ENCODE data around the gene TEX13A. TPM values are rescaled to one million over a fixed set of nuclear protein-coding genes. Genes with fewer than 3 reads are reported as not detected.

The TEX13A gene
- total RNA-seq, 1 donor from 2014 or later: not detected

DNA sequence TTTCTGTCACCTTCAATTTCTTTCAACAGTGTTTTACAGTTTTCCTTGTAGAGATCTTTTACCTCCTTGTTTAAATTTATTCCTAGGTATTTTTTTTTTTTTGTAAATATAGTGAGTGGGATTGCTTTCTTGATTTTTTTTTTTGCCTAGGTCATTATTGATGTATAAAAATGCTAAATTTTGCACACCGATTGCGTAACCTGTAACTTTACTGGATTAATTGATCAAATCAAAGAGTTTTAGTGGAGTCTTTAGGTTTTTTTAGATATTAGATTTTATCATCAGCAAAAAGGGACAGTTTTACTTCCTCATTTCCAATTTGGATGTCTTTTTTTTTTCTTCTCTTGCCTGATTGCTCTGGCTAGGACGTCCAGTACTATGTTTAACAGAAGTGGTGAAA, 40.9 kb downstream of the TEX13A start:
- ATAC-seq (no peak), DNase-seq (ENCODE audit: low spot score) (no peak)

DNA sequence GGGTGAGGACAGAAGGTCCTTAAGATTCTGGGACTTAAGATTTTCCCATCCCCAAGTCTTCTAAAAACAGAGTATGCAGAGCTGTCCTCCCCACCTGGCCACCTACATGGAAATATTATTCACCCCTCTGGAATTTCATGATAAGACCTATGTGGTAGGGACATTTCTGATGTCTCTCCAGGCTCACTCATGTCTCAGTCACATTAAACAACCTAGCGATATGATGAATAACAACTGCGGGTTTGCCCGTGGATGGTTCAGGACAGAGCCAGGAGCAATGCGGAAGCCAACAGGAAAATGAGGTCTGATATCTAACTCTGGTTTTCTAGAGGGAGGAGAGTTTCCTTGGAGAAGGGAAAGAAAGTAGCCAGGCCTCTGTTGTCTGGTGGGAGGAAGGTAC, 47.4 kb downstream of the TEX13A start:
- DNase-seq (ENCODE audit: low spot score): no peak
- no peak for ATAC-seq

Measured in left lobe of liver (tissue), 2 donors.